Endometrium (tissue), 2 donors: ENCODE data around the gene ACVR1B.

Experiments used
- FAIRE-seq: peaks from 2 replicates; lab custom pipeline; 2012; peaks lifted over from hg19 to GRCh38; lab: Jason Lieb, UNC
- donor health status: control.
- donor health status: control.

Gene ACVR1B

DNA sequence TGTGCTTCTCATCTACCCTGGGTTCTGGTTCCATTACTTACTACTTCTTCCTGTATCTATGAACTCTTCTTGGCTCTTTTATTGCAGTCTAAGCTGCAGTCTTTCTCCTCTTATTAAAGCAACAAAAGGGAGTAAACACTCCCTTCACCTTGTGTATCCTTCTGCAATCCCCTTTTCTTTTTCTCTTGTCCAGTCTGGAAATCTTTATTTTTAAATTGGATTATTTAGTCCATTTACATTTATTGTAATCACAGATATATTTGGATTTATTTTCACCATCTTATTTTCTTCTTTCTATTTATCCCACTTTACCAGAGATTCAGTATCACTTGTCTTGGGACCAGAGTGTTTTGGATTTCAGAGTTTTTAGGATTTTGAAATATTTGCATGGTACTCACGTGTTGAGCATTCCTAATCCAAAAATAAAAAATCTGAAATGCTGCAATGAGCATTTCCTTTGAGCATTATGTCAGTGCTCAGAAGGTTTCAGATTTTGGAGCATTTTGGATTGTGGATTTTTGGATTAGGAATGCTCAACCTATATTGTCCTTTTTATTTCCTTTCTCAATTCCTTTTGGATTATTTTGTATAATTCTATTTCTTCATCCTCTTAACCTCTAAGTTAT is 6.8 kb upstream of the ACVR1B start:
- FAIRE-seq, result no peak

DNA sequence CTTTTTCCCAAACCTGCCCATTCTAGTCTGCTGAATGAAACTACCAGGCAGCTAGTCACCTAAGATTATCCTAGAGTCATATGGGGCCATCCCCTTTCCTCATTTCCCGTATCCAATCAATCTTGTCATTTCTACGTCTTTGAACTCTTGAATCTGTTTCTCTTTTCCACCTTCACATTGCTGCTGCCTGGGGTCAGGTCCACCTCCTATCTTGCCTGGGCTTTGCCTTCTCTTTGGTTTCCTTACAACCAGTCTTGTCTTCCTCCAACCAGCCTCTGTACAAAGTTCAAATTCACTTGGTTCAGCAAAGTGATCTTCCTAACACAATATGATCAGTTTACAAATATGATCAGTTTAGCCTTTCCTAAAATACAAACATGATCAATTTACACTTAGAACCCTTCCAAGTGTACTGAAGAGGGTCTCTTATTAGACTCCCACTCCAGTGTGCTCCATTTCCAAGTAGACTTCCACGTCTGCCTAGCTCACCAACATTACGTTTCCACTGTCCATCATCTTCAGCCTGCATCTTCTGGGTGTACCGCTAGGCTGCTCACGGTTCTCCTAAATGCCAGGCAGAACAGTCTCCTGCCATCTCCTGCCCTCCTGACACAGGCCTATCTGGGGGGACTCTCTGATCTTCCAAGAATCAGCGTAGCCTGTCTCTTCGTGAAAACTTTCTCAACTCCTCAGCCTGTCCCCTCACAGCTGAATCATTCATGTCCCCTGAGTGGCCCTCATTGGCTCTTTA is 4.1 kb upstream of the ACVR1B start:
- FAIRE-seq, result no peak

DNA sequence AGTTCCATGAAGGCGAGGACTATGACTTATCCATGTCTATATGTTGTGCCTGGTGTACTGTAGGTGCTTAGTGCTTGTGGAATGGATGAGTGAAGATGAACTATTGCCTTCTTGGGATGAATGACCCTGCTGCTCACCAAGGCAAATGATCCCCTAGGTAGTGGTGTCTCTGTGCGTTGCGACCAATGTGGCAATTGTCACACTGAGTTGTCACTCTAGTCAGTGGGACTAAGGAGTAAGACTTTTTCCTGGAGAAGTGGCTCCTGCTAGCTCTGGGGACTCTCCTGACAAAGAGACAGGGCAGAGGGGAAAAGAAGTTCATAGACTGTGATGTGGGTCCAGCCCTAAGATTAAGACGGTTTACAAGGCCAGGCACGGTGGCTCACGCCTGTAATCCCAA is 3.4 kb upstream of the ACVR1B start:
- FAIRE-seq, result no peak

DNA sequence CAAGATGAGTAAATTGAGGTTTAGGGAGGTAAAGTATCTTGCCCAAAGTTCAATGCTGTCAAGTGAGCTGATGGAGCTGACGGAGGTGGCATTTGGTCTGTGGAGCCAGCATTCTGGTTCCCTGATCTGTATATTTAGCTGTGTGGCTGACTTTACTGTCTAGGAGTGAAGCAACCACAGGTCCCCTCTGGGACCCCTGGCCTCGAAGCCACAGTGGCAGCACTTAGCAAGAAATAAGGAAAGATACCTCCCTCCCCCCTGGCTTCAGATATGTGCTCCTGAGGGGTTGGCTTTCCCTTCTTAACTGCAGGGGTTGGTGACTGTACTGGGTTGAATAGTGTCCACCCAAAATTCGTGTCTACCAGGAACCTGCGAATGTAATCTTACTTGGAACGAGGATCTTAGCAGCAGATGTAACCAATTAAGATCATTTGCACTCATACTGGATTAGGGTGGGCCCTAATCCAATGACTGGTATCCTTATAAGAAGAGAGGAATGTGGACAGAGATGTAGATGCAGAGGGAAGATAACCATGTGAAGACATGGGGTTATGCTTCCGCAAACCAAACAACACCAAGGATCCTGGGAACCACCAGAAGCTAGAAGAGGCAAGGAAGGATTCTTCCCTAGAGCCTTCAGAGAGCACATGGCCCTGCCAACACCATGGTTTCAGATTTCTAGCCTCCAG is 2.0 kb upstream of the ACVR1B start:
- FAIRE-seq, result no peak

DNA sequence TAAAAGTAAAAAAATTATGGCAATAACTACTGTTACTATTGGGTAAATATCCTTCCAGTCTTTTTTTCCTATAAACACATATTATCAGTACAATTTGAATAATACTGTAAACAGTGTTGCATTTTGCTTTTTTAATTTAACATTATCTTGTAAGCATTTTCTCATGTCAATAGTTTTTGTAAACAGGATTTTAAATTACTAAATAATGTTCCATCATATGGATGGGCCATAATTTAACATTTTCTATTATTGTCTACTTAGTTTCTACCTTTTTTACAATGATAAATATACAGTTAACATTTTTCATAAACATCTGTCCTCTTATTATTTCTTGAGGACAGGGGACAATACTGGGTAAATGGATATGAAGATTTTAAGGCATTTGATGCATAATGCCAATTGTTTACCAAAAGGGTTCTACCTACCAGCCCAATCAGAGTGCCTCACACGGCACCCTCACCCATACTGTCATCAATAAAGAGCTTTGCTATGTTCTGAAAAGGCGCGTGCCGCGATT is 759 bp upstream of the ACVR1B start:
- FAIRE-seq, result no peak

DNA sequence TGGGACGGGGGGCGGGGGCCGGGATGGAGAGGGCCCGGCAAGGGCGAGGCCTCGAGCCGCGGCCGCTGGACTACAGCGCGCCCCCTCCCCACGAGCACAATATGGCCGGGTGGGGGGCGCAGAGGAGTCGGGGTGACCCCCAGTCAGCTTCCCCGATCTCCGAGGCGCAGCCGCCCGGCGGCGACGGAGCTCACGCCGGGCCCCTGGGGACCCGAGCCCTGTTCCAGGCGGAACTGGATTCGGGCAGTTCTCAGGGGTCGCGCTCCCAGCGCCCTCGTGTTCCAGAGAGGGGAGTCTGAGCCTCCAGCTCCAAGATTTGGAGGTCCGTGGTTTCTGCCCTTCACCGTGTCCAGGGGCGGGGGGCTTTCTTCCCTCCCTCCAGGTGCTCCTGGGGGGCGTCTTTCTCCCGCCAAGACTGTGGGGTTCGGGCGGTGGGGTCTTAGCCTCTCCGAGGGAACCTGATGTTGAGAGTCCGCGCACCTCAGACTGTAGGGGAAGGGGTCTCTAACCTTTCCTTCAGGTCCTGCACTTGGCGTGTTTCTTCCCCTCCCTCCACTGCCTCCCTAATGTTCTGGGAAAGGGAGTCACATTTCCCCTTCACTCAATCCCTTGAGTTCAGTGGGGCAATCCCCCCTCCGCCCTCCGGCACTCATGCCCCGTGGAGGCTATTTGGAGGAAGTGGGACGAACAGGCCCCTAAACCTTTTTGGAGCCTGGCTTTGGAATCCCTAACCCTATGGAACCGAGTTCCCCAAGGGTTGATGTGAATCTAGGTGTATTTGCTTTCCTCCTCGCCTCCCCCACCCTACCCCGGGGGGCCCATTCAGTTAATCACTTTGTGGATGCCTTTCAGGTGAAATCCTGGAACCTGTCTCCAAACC is 584 bp downstream of the ACVR1B start:
- FAIRE-seq, result no peak

DNA sequence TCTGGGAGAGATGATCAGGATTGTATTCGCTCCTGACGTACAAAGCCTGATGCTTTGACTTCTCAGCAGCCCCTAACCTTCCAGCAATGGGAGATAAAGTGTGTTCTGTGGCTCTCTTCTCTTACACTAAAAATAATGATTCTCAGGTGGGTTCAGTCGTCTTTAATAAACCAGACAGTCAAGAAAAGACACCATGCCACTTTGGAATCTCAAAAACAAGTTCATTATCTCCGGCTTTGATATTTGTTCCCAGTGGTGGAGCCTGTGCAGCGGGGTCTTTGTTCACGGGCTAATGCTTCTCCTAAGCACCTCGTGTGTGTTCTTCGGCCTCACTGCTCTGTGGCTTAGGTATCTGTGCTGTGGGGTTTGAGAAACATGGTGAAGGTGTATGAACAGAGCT is 1.6 kb downstream of the ACVR1B start:
- no peak for FAIRE-seq

DNA sequence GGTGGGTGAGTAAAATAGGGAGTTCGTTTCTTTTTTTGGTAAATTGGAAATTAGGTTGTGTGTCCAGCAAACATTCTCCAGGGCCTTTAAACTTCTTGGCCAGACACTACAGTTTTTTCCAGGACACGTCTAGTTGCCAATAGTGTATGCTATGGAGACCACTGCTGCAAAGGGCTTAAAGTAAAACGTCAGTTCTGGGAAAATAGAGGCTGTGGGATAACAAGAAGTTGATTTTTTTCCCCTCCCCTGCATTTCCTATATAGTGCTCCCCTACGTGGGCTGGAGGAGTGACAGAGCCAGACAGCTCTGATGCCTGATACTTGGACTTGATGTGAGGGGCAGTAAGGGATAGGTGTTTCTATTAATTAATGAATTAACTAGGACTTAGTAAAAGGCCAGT is 2.4 kb downstream of the ACVR1B start:
- FAIRE-seq, result no peak

DNA sequence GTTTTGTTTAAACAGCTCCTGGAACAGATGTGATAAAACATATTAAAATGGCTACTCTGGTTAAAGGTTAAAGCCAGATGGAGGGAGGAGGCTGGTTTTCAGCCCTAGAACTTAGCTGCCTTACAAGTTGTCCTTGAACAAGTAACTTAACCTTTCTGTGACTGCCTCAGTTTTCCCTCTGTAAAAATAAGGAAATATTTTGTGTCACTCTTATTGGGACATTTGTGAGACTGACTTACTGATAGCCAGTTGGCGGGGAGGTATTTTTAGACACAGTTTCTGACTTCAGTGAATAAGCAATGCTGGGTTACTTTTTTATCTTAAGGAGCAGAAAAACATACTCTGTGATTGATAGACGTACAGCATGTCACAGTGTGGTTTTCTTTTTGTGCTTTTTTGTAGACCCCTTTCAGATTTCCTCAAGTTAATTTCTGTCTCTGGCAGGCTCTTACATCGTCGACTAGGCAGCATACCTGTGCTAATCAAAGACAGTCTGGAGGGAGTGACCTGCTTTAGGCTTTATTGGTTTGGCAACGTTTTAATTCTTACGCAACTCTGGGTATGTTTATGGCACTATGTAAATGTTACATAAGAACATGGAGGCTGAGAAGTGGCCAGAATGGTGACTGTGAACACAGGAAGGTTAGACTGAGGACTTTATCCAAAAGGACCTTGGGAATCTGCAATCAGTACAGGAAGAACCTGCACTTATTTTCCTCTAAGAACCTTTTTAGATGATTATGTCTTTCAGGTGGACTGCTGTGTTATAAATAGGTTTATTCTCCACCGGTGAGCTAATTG is 3.3 kb downstream of the ACVR1B start:
- FAIRE-seq, result no peak

DNA sequence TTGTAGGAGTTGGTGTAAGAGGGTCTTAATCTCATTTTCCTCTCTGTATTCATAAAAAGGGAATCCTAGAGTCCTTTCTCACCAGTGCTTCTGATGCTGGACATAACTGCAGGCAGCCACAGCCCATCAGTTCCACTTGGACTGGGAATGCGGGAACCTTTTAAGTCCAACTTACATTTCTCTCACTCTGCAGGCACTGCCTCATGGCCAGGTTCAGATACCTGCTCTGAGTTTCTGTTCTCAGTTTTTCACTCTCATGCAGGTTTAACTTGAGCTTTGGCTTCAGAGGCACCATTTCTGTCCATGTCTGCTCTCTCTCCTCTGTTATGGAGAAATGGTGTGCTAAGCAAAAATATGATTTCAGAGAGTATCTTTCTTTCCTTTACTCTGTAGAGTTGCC is 4.2 kb downstream of the ACVR1B start:
- FAIRE-seq, result no peak

DNA sequence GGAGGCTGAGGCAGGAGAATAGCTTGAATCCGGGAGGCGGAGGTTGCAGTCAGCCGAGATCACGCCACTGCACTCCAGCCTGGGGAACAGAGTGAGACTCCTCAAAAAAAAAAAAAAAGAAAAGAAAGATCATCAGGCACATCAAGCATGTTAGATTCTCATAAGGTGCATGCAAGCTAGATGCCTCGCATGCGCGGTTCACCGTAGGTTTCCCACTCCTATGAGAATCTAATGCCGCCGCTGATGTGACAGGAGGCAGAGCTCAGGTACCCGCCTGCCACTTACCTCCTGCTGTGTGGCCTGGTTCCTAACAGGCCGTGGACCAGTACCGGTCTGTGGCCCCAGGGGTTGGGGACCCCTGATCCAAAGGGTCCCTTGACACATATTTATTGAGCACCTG is 7.0 kb downstream of the ACVR1B start:
- no peak for FAIRE-seq

DNA sequence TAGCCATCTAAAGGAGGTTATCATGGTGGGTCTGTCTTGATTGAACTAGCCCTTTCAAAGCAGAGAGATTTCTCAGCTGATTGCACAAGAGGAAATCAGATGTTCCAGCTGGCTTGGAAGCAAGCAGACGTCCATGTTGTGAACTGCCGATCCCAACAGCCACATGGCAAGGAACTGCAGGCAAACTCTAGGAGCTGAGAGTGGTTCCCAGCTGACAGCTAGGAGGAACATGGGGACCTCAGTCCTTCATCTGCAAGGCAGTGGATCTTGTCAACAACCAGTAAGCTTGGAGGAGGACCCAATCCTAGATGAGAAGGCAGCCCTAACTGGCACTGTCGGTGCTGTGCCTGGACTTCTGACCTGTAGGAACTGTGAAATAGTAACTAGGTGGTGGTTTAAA is 7.7 kb downstream of the ACVR1B start:
- no peak for FAIRE-seq

DNA sequence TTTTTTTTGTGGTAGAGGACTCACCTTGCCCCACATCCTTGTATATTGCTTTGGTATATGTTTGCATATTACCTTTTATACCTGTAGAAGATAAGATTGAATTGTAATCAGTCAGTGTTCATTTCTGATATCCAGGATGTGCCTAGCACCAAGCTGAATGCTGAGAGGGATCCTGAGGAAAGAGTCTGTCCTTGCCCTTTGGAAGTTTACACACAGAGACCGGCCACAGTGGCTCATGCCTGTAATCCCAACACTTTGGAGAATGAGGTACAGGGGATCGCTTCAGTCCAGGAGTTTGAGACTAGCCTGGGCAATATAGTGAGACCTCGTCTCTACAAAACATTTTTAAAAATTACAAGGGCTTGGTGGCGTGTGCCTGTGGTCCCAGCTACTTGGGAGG is 8.4 kb downstream of the ACVR1B start:
- no peak for FAIRE-seq

DNA sequence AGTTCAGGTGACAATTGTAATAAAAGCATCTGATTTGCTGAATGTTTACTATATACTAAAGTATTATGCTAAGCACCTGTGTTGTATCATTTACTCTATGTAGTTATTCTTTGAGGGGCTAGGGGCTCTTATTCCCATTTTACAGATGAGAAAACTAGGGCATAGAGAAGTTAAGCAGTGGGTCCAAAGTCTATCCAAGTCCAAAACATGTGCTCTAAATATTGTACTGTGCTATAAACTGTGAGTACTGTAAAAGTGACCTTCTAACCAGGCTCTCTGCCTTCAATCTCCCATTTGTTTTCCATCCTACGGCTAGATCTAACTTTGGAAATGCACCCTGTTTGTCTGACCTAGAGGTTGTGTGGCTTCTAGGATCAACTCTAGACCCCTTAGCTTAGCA is 9.0 kb downstream of the ACVR1B start:
- FAIRE-seq, result no peak

DNA sequence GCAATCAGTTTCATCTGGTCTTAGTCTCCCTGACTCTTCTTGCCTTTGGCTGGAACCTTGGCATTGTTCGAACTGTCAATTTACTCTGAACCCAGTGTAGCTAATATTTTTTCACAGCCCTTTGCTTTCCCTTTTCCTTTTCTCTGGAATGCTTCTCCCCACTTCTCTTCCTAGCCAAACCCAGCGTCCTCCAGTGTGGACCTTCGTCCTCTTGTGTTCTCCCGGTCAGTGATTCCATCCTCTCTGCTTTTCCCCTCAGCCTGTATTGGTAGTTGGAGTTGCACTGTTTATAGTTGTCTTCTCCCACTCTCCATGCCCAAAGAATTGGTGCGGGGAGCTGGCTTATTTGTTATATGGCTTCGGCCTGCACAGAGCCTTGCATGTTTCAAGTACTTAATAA is 9.4 kb downstream of the ACVR1B start:
- FAIRE-seq, result no peak

DNA sequence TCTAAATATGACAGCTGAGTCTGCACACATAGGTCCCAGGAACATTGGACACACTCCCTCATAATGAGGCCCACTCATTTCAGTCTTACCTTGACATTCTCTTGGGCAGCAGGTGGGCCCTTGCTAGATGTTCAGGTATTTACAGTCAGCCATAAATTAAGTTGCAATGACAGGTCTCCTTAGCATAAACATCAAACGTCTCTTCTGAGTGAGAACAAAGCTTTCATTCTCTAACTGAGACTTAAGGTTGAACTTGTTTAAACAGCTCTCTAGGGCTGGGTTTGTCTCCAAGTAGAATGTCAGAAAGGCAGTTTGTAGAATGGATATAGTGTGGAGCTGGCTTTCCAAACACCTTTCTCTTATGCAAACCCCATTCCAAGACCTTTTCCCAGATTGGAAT is 10.3 kb downstream of the ACVR1B start:
- no peak for FAIRE-seq

DNA sequence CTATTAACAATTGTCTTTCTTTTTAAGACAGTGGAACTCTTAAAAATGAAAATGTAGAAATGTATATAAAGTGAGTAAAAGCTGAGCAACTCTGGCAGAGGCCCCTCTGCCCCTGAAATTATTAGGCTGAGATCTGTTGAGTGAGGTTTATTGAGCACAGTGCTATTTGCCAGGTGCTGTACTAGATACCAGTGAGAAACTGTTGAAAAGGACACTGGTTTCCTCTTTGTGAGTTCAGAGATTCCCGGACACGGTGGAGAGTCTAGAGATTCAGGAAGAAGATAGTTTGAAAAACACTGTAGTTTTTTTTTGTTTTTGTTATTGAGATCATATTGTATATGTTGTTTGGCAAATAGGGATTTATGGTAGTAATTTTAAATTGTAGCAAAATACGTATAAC is 11.2 kb downstream of the ACVR1B start:
- FAIRE-seq, result no peak

DNA sequence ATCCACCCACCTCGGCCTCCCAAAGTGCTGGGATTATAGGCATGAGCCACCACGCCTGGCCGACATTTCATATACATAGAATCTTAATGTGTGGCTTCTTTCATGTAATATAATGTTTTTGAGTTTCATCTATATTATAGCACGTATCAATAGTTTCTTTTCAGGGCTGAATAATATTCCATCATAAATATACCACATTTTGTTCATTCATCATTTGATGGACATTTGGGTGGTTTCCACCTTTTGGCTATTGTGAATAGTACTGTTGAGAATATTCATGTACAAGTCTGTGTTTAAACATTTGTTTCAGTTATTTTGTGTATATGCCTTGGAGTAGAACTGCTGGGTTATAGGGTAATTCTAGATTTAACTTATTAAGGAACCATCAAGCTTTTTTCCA is 12.0 kb downstream of the ACVR1B start:
- FAIRE-seq, result no peak

DNA sequence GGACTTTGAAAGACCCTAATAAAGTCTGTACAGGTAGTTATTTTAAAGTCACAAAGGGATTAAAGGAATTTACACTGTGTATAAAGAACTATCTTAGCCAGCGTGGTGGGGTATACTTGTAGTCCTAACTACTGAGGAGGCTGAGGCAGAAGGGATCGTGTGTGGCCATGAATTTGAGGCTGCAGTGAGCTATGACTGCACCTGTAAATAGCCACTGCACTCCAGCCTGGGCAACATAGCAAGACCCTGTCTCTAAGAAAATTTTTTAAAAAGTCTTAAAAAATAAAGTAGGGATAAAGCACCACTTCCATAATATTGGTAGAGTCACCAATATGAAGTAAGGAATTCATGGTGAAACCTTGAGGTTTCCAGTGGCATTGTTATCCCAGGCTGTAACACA is 18.1 kb downstream of the ACVR1B start:
- no peak for FAIRE-seq

DNA sequence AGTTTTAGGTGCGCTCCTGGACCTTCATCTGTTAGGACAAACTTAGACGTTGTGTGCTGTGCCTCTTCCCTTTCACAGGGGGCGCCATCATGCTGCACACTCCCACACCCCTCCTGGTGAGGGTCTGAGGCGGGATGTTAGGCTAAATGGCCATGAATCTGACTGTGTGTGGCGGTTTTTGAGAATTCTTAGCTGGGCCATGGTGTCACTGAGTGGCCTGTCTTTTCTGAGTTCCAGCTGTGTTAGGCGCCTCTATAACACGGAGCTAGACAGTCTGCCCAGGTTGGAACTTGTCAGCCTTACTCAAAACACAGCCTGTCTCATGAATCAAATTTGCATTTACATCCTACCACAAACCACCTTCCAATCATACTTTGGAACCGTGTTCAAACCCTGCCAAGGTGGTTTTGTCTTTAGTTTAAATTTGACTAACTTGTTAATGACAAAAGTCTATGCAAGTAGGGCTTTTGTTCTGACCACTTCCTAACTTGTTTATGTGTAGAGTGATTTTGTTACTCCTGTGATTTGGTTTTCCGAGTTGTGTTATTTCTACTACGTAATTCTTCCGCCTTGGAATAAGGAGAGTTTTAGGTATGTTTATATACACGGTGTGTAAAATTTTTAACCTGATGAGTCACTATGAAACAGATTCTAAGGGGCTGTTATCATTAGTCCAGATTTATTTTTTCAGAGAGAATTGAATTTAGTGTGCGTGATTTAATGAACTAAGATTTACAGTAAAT is 19.6 kb downstream of the ACVR1B start:
- no peak for FAIRE-seq
